Nucleus accumbens (tissue), 56 donors: Measurements from ENCODE around the gene SLC44A3.

Experiments used
- DNase-seq, 56 donors: peaks; one replicate each; lab custom pipeline; 2025; lab: John Stamatoyannopoulos, UW

Gene SLC44A3

DNA sequence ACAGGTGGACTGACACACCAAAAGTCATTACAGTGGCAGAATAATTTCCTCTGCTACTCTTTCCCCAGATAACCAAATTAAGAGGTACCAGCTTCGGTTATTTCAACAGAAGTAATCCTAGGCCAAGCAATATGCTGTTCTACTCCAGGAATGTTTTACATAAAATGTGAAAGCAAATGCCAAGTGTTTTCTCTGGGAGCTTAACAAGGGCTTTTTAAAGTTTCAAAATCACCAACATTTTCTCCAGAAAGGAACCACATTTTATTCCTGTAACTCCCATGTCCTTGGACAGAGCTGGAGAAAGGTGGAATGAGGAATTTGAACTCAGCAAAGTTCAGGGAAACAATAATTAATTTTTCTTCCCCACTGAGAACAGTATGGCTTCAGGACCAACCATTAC, 79.6 kb downstream of the SLC44A3 start:
- DNase-seq: no peak

- DNase-seq: no peak
Measured at GRCh38 chr1:94901841-94902240, 81.7 kb downstream of the SLC44A3 start.

- no peak for DNase-seq
Measured at GRCh38 chr1:94903280-94904009, 83.3 kb downstream of the SLC44A3 start.

- no peak for DNase-seq
Measured at GRCh38 chr1:94905207-94905606, 85.0 kb downstream of the SLC44A3 start.

- no peak for DNase-seq
Measured at GRCh38 chr1:94906382-94906781, 86.2 kb downstream of the SLC44A3 start.

GRCh38 chr1:94907136-94907535, 87.0 kb downstream of the SLC44A3 start:
- DNase-seq: no peak

GRCh38 chr1:94908190-94908589, 88.0 kb downstream of the SLC44A3 start:
- no peak for DNase-seq

DNA sequence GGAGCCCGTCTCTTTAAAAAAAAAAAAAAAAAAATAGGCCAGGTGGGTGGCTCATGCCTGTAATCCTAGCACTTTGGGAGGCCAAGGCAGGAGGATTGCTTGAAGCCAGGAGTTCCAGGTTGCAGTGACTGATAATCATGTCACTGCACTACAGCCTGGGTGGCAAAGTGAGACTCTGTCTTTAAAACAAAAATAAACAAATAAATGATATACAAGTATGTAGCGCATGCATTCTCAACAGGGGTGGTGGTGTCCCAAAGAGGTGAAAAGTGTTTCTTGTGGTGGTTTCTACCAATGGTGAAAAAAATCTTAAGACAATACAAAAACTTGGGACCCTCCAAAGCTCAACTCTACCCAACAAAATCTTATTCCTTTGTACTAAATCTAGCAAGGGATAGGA, 88.8 kb downstream of the SLC44A3 start:
- no peak for DNase-seq

DNA sequence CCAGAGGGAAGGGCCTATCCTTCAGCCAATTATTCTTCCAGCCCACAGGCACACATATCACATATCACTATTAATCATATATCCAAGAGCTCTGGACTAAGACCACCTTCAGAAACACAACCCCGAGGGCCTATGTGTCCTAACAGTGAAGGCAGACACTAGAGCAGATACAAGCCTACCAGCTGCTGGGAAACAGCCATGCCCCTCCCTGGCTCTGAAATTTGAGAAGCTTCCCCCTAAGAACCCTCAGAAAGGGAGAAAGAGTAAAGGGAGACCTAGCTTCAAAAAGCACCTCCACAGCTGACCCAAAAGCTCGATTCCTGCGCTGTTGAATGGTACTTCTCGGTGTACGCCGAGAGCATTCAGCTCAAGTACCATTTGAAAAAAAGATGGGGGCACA, 89.3 kb downstream of the SLC44A3 start:
- no peak for DNase-seq

- no peak for DNase-seq
Measured at GRCh38 chr1:94912263-94913184, 92.4 kb downstream of the SLC44A3 start.

GRCh38 chr1:94917251-94917650, 97.1 kb downstream of the SLC44A3 start:
- no peak for DNase-seq

GRCh38 chr1:94919241-94920030, 99.3 kb downstream of the SLC44A3 start:
- DNase-seq: no peak

DNA sequence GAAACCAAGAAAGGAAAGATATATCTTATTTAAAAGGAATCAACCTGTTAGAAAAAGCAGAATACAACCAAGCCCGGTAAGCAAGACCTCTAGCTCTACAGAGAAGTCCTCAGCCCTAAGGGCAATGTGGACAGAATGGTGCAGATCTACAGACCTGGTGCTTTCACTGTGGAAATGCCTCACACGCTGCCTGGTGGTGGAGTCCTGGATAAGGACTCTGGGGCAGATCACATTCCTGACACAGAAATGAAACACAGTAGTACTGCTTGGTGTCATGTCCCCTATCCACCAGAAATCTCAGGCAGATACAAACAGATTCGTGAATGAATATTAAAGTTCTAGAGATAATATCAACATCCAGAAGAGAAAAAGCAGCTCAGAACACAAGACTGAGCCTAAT, 99.9 kb downstream of the SLC44A3 start:
- DNase-seq: no peak

GRCh38 chr1:94921977-94922376, 101.8 kb downstream of the SLC44A3 start:
- no peak for DNase-seq

DNA sequence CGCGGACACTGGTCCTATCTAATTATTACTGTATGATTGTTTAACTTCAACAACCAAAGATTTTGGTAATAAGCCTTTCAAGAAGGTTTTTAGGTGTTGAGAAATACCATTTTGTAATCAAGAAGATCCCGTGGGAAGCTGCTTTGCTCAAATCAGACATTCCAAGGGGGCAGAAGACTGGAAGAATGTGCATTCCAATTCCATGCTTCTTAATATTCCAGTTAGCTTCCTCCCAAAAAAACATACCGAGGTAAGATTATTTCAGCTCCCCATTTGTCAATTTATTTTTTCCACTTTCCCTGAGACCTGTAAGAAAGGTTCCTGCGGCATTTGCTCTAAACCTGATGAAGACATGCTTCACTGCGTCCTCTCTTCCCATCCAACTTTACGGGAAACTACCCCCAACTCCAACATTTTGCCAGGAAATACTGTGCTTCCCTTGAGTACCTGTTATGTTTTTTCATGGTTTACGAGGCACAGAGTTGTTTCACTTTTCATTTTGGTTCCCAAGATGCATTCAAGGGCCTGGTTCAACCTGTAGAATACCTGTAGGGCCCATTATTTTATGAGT, 102.7 kb downstream of the SLC44A3 start:
- DNase-seq: no peak

GRCh38 chr1:94925004-94925403, 104.8 kb downstream of the SLC44A3 start:
- DNase-seq: peak in 2 of 56 donors; percentile 5 to 18

- peak in 55 of 56 donors; percentile 9 to 85 (median 61) for DNase-seq
Measured at GRCh38 chr1:94925561-94926125, 105.5 kb downstream of the SLC44A3 start.

GRCh38 chr1:94926126-94926914, 106.2 kb downstream of the SLC44A3 start:
- DNase-seq: peak in 46 of 56 donors; percentile 11 to 83 (median 59)

GRCh38 chr1:94926915-94927404, 106.8 kb downstream of the SLC44A3 start, which contains the start of gene CNN3:
Gene CNN3 (minus strand): TSS chr1:94927110. CDS start chr1:94926894, 216 bp downstream.
- DNase-seq: peak; percentile 51 to 96 (median 88)
